ENCODE results near the gene RAD51B.
"Not testable (repeated sequence)": the region's sequence is repeated elsewhere in the genome, so short reads cannot be mapped to it uniquely, and the experiment has no call there.

The RAD51B gene

GRCh38 chr14:68099495-68100045 lies 280.0 kb downstream of the RAD51B start:
- no peak overlapping the region for H3K27ac ChIP-seq (replicated peaks)
- no peak for DNase-seq (ENCODE audit: low read depth in 1 of 2, low spot score in 1 of 2)
- no peaks in the 10 kb centered on the region for H3K27me3 ChIP-seq (ENCODE audit: insufficient read depth, poor library complexity, severe bottlenecking)
- H3K4me3 ChIP-seq (replicated peaks; ENCODE audit: insufficient read depth, low read length) = no peak overlapping the region
- TF ChIP-seq, protein P1, sequence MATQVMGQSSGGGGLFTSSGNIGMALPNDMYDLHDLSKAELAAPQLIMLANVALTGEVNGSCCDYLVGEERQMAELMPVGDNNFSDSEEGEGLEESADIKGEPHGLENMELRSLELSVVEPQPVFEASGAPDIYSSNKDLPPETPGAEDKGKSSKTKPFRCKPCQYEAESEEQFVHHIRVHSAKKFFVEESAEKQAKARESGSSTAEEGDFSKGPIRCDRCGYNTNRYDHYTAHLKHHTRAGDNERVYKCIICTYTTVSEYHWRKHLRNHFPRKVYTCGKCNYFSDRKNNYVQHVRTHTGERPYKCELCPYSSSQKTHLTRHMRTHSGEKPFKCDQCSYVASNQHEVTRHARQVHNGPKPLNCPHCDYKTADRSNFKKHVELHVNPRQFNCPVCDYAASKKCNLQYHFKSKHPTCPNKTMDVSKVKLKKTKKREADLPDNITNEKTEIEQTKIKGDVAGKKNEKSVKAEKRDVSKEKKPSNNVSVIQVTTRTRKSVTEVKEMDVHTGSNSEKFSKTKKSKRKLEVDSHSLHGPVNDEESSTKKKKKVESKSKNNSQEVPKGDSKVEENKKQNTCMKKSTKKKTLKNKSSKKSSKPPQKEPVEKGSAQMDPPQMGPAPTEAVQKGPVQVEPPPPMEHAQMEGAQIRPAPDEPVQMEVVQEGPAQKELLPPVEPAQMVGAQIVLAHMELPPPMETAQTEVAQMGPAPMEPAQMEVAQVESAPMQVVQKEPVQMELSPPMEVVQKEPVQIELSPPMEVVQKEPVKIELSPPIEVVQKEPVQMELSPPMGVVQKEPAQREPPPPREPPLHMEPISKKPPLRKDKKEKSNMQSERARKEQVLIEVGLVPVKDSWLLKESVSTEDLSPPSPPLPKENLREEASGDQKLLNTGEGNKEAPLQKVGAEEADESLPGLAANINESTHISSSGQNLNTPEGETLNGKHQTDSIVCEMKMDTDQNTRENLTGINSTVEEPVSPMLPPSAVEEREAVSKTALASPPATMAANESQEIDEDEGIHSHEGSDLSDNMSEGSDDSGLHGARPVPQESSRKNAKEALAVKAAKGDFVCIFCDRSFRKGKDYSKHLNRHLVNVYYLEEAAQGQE (IDR thresholded peaks at IDR 0.05; ENCODE audit: insufficient replicate concordance, low read depth) = no peak
- TF ChIP-seq CTCF (IDR thresholded peaks at IDR 0.05; ENCODE audit: insufficient read depth, low read length) (no peak), POLR2AphosphoS5 (IDR thresholded peaks at IDR 0.05; ENCODE audit: low read depth) (no peak), SPI1 (IDR thresholded peaks at IDR 0.05; ENCODE audit: borderline replicate concordance, low read depth) (no peak), GABPA (IDR thresholded peaks at IDR 0.05; ENCODE audit: low read depth) (no peak)

GRCh38 chr14:68101715-68102301 lies 282.2 kb downstream of the RAD51B start:
- not testable (repeated sequence) for DNase-seq (ENCODE audit: low read depth in 1 of 2, low spot score in 1 of 2); H3K27ac ChIP-seq (replicated peaks); H3K4me3 ChIP-seq (replicated peaks; ENCODE audit: insufficient read depth, low read length); H3K27me3 ChIP-seq (ENCODE audit: insufficient read depth, poor library complexity, severe bottlenecking)

DNA sequence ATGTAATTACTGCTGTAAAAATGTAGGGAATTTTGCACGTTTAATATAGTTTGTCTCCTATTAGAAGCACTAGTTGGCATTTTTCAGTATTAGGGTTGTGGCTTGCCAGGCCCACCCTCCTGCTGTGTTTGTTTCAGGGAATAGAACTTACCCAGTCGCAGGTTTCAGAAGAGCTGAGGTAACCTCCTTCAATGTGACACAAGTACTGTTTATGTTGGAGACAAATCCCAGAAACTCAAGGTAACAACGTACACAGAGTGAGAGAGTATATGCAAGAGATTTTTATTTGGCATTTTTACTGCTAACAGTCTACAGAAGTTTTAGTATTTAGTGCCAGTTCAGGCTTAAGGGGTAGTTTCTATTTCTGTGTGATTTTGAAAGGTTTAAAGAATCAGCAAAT lies 284.3 kb downstream of the RAD51B start:
- Histone ChIP-seq H3K4me3 (replicated peaks; ENCODE audit: insufficient read depth, low read length) (no peak overlapping the region), H3K27me3 (ENCODE audit: insufficient read depth, poor library complexity, severe bottlenecking) (no peaks in the 10 kb centered on the region), H3K27ac (replicated peaks) (no peak overlapping the region)
- no peak for DNase-seq (ENCODE audit: low read depth in 1 of 2, low spot score in 1 of 2)
- no peak for TF ChIP-seq GABPA (IDR thresholded peaks at IDR 0.05; ENCODE audit: low read depth)
- TF ChIP-seq, protein P1 (IDR thresholded peaks at IDR 0.05; ENCODE audit: insufficient replicate concordance, low read depth) = no peak
- TF ChIP-seq CTCF (IDR thresholded peaks at IDR 0.05; ENCODE audit: insufficient read depth, low read length) = no peak
- no peak for TF ChIP-seq SPI1 (IDR thresholded peaks at IDR 0.05; ENCODE audit: borderline replicate concordance, low read depth)
- TF ChIP-seq POLR2AphosphoS5 (IDR thresholded peaks at IDR 0.05; ENCODE audit: low read depth) = no peak

- Histone ChIP-seq H3K27ac (replicated peaks) (no peak overlapping the region), H3K4me3 (replicated peaks; ENCODE audit: insufficient read depth, low read length) (no peak overlapping the region), H3K27me3 (ENCODE audit: insufficient read depth, poor library complexity, severe bottlenecking) (no peaks in the 10 kb centered on the region)
- DNase-seq (ENCODE audit: low read depth in 1 of 2, low spot score in 1 of 2) = no peak
- no peak for TF ChIP-seq GABPA (IDR thresholded peaks at IDR 0.05; ENCODE audit: low read depth)
Observed at GRCh38 chr14:68104518-68104917, 284.9 kb downstream of the RAD51B start.

- no peaks in the 10 kb centered on the region for H3K27me3 ChIP-seq (ENCODE audit: insufficient read depth, poor library complexity, severe bottlenecking)
- no peak overlapping the region for H3K27ac ChIP-seq (replicated peaks)
- TF ChIP-seq CTCF (IDR thresholded peaks at IDR 0.05; ENCODE audit: insufficient read depth, low read length) (no peak), GABPA (IDR thresholded peaks at IDR 0.05; ENCODE audit: low read depth) (no peak), SPI1 (IDR thresholded peaks at IDR 0.05; ENCODE audit: borderline replicate concordance, low read depth) (no peak), POLR2AphosphoS5 (IDR thresholded peaks at IDR 0.05; ENCODE audit: low read depth) (no peak)
- TF ChIP-seq, protein P1 (IDR thresholded peaks at IDR 0.05; ENCODE audit: insufficient replicate concordance, low read depth) = no peak
- no peak overlapping the region for H3K4me3 ChIP-seq (replicated peaks; ENCODE audit: insufficient read depth, low read length)
- DNase-seq (ENCODE audit: low read depth in 1 of 2, low spot score in 1 of 2) = no peak
Observed at GRCh38 chr14:68105816-68106215, 286.2 kb downstream of the RAD51B start.

Measured in HL-60 (cell line).